Hindlimb muscle (tissue), 1 donor: ENCODE data around the gene LRP1. TPM values are rescaled to one million over a fixed set of nuclear protein-coding genes. Genes with fewer than 3 reads are reported as not detected.

Experiments
- DNase-seq: peaks from one replicate; pipeline ENCODE4 v3.0.0-alpha.2; 2013
- polyA plus RNA-seq: library from polyadenylated mRNA; unstranded; fragments of 120-200 nt; gene quantifications from one replicate; pipeline ENCODE4 v1.2.1, GENCODE V29; 2013; ENCODE audit not compliant: insufficient read length

The LRP1 gene
- polyA plus RNA-seq, 1 donor = 130 TPM

GRCh38 chr12:57214398-57214781 is 86.1 kb downstream of the LRP1 start:
- no peak for DNase-seq

- DNase-seq = no peak
Measured at GRCh38 chr12:57215065-57215464, 86.8 kb downstream of the LRP1 start.

GRCh38 chr12:57215668-57216013 is 87.4 kb downstream of the LRP1 start:
- DNase-seq = no peak

- no peak for DNase-seq
Measured at GRCh38 chr12:57216014-57216911, 88.0 kb downstream of the LRP1 start, which contains the start of gene NXPH4. NXPH4 (plus strand) TSS chr12:57216794; CDS start chr12:57216970, 176 bp downstream.

GRCh38 chr12:57216921-57217879 is 88.9 kb downstream of the LRP1 start:
- no peak for DNase-seq

- no peak for DNase-seq
Measured at GRCh38 chr12:57218030-57218853, 90.0 kb downstream of the LRP1 start.

- no peak for DNase-seq
Measured at GRCh38 chr12:57219205-57219992, 91.1 kb downstream of the LRP1 start.

- DNase-seq = no peak
Measured at GRCh38 chr12:57219993-57220754, 91.9 kb downstream of the LRP1 start.

- DNase-seq = no peak
Measured at GRCh38 chr12:57220770-57221168, 92.5 kb downstream of the LRP1 start.

- no peak for DNase-seq
Measured at GRCh38 chr12:57221169-57221917, 93.1 kb downstream of the LRP1 start.

GRCh38 chr12:57222286-57223190 is 94.3 kb downstream of the LRP1 start:
- DNase-seq = no peak

- DNase-seq = no peak
Measured at GRCh38 chr12:57223191-57224165, 95.2 kb downstream of the LRP1 start.

- DNase-seq = no peak
Measured at GRCh38 chr12:57224278-57224972, 96.1 kb downstream of the LRP1 start.

- no peak for DNase-seq
Measured at GRCh38 chr12:57224973-57225679, 96.8 kb downstream of the LRP1 start.

- DNase-seq = no peak
Measured at GRCh38 chr12:57225680-57226210, 97.5 kb downstream of the LRP1 start.
